Caco-2 (cell line): ENCODE data around the gene RPN1. TPM values are rescaled to one million over a fixed set of nuclear protein-coding genes. Genes with fewer than 3 reads are reported as not detected.
A peak's percentile ranks its signal among the peaks of the same experiment; 100 is the strongest.

Experiments
- Bru-seq: library from RNA; stranded (reverse); fragments of 400-500 nt; gene quantifications from one replicate; lab custom pipeline; 2021; lab: Mats Ljungman, UMichigan
- BruChase-seq, 2 experiments: library from RNA; stranded (reverse); fragments of 400-500 nt; gene quantifications; one replicate each; lab custom pipeline; 2021; lab: Mats Ljungman, UMichigan
- BruUV-seq: library from RNA; stranded (reverse); fragments of 400-500 nt; replicated peaks from 2 replicates; lab custom pipeline; 2021; lab: Mats Ljungman, UMichigan
- CTCF ChIA-PET: fragments of 300-600 bp; sonication (Branson Sonifier 250); formaldehyde crosslinking; loops from one replicate; lab custom pipeline; 2022; ENCODE audit warnings: antibody characterized with exemption; lab: Charles Lee
- POLR2A ChIA-PET: fragments of 300-600 bp; sonication (Branson Sonifier 250); formaldehyde crosslinking; loops from one replicate; lab custom pipeline; 2022; ENCODE audit warnings: antibody characterized with exemption; lab: Charles Lee
- DNase-seq, 2 experiments: peaks; one replicate each; pipeline versions ENCODE4 v3.0.0 to v3.0.0-alpha.2; 2020 to 2022
- H3K27me3 ChIP-seq: replicated peaks from 2 replicates; pipeline ENCODE4 v1.6.0; 2011; ENCODE audit warnings: low read length; ENCODE audit not compliant: control insufficient read depth, insufficient read depth
- H3K36me3 ChIP-seq: 2 replicates; pipeline ENCODE4 v1.5.1; 2011; ENCODE audit warnings: low read length; ENCODE audit not compliant: control insufficient read depth, insufficient read depth
- H3K4me1 ChIP-seq: fragments of 250-450 bp; sonication (Bioruptor Pico); 2 replicates; pipeline ENCODE4 v1.5.1; 2020; ENCODE audit warnings: mild to moderate bottlenecking
- H3K4me3 ChIP-seq: 2 replicates; pipeline ENCODE4 v1.5.1; 2011; ENCODE audit warnings: low read depth, mild to moderate bottlenecking, control low read depth, low read length
- H3K9me3 ChIP-seq: fragments of 250-450 bp; sonication (Bioruptor Pico); 2 replicates; pipeline ENCODE4 v1.5.1; 2020; ENCODE audit warnings: mild to moderate bottlenecking, moderate library complexity
- H3K27ac Mint-ChIP-seq: one replicate; pipeline ENCODE4 v1.8.0; 2022; ENCODE audit warnings: mixed read lengths; ENCODE audit not compliant: unreplicated experiment
- H3K27me3 Mint-ChIP-seq: one replicate; pipeline ENCODE4 v1.8.0; 2022; ENCODE audit warnings: mixed read lengths; ENCODE audit not compliant: insufficient read depth, unreplicated experiment
- H3K36me3 Mint-ChIP-seq: one replicate; pipeline ENCODE4 v1.8.0; 2022; ENCODE audit warnings: mild to moderate bottlenecking, mixed read lengths; ENCODE audit not compliant: insufficient read depth, unreplicated experiment
- H3K4me1 Mint-ChIP-seq: one replicate; pipeline ENCODE4 v1.8.0; 2022; ENCODE audit warnings: low read depth, mixed read lengths; ENCODE audit not compliant: unreplicated experiment
- H3K4me3 Mint-ChIP-seq: one replicate; pipeline ENCODE4 v1.8.0; 2022; ENCODE audit warnings: mild to moderate bottlenecking, moderate library complexity, mixed read lengths; ENCODE audit not compliant: unreplicated experiment
- H3K9me3 Mint-ChIP-seq: one replicate; pipeline ENCODE4 v1.8.0; 2022; ENCODE audit warnings: mixed read lengths; ENCODE audit not compliant: unreplicated experiment
- CTCF ChIP-seq, 2 experiments: fragments of 200-600 bp in 1 of 2; IDR thresholded peaks; 1 replicate in 1 of 2; 2 replicates in 1 of 2; pipeline versions ENCODE4 v1.5.1 to v1.8.0; 2011 to 2022; ENCODE audit warnings: antibody characterized with exemption in 1 of 2, control low read depth in 1 of 2, inconsistent platforms in 1 of 2, low read depth in 1 of 2, low read length in 1 of 2, mild to moderate bottlenecking in 1 of 2, moderate library complexity in 1 of 2; ENCODE audit not compliant: insufficient read depth in 1 of 2, severe bottlenecking in 1 of 2, unreplicated experiment in 1 of 2
- intact Hi-C: fragments of 100-400 bp; cut with micrococcal nuclease; formaldehyde crosslinking; loops from one replicate; pipeline ENCODE4 v1.10.0; 2022; ENCODE audit not compliant: unreplicated experiment
- long read RNA-seq: library from polyadenylated mRNA; stranded (forward); transcript quantifications from one replicate; pipeline ENCODE4 v2.0.0, GENCODE V29; 2022
- total RNA-seq: library from RNA; stranded (reverse); gene quantifications from 2 replicates; pipeline ENCODE4 v1.2.3, GENCODE V29; 2022

RPN1 gene
- total RNA-seq (282 and 291 TPM in 2 replicates), Bru-seq, nascent RNA (percentile 74 among the genes with signal in this experiment), BruChase-seq, experiment 1, labeled RNA remaining after a 2-hour chase (percentile 76 among the genes with signal in this experiment), BruChase-seq, experiment 2, labeled RNA remaining after a 6-hour chase (percentile 91 among the genes with signal in this experiment)
- long read RNA-seq, transcript RPN1-201 (10 exons, 2,314 nt), result major isoform, 918 of 1,013 reads
- long read RNA-seq, partial matches to known transcripts, result 65 of 1,013 reads
- long read RNA-seq, other reads (novel, unspliced or antisense), result 30 of 1,013 reads

- POLR2A ChIA-PET, result interaction anchor here (0.6 to 2.5 kb wide), 10 partner anchors 13 to 526 kb away, joined by 3 to 14 read pairs (median 3); partner anchors contain the start of gene RUVBL1
- Histone ChIP-seq H3K9me3 (0 out of 2 replicates have a peak, but pooled peaks cover 5% of the 10 kb centered on the region), H3K36me3 (no peaks in the 10 kb centered on the region), H3K4me3 (peak within 1 kb of the TSS; percentile 100), H3K4me1 (no peaks in the 10 kb centered on the region), H3K27me3 (no peaks in the 10 kb centered on the region)
- intact Hi-C loops, result loop anchor here (2.0 kb wide), 1 partner anchor 30 kb away; no protein-coding TSS in a partner anchor
- DNase-seq, result peak; percentile 96 to 97
- TF ChIP-seq CTCF (IDR thresholded peaks at IDR 0.05; ENCODE audit: insufficient read depth in 1 of 2, low read depth in 1 of 2, low read length in 1 of 2, severe bottlenecking in 1 of 2, unreplicated experiment in 1 of 2), result no peak
- no peaks in the 10 kb centered on the region for H3K4me1 Mint-ChIP-seq
- peak within 1 kb of the TSS; percentile 97 for H3K27ac Mint-ChIP-seq
- CTCF ChIA-PET, result interaction anchor here (1.0 to 1.4 kb wide), 4 partner anchors 30 to 126 kb away, joined by 3 to 10 read pairs (median 3); no protein-coding TSS in a partner anchor
- H3K9me3 Mint-ChIP-seq, result no peaks in the 10 kb centered on the region
- no peaks in the 10 kb centered on the region for H3K27me3 Mint-ChIP-seq
- peaks cover 25% of the 10 kb centered on the region for H3K36me3 Mint-ChIP-seq
- H3K4me3 Mint-ChIP-seq, result peak within 1 kb of the TSS; percentile 81
- TSS peak; percentile 58 for BruUV-seq
Observed at GRCh38 chr3:128650096-128651050, at the start of gene RPN1. RPN1 (minus strand) TSS chr3:128650818; CDS start chr3:128650800, 18 bp downstream.

- Histone ChIP-seq H3K27me3 (no peaks in the 10 kb centered on the region), H3K36me3 (no peaks in the 10 kb centered on the region), H3K9me3 (no peaks in the 10 kb centered on the region), H3K4me1 (no peaks in the 10 kb centered on the region), H3K4me3 (peak overlapping the region; percentile 32)
- CTCF ChIA-PET, result interaction anchor here (1.1 kb wide), 1 partner anchor 18 kb away, joined by 6 read pairs; no protein-coding TSS in a partner anchor
- Mint-ChIP-seq H3K36me3 (no peaks in the 10 kb centered on the region), H3K4me1 (no peaks in the 10 kb centered on the region), H3K4me3 (peak overlapping the region; percentile 64), H3K27me3 (no peaks in the 10 kb centered on the region), H3K27ac (no peak overlapping the region), H3K9me3 (no peaks in the 10 kb centered on the region)
- intact Hi-C loops, result no loop called here
- POLR2A ChIA-PET, result no interaction called here
- peak; percentile 50 for DNase-seq
- no peak for TF ChIP-seq CTCF (IDR thresholded peaks at IDR 0.05; ENCODE audit: insufficient read depth in 1 of 2, low read depth in 1 of 2, low read length in 1 of 2, severe bottlenecking in 1 of 2, unreplicated experiment in 1 of 2)
- no TSS peak for BruUV-seq
Observed at GRCh38 chr3:128698211-128699047, 47.8 kb upstream of the RPN1 start.
